Suprapubic skin (tissue), 4 donors: Measurements from ENCODE around the gene NANS. TPM values are rescaled to one million over a fixed set of nuclear protein-coding genes. Genes with fewer than 3 reads are reported as not detected.
A peak's percentile ranks its signal among the peaks of the same experiment; 100 is the strongest.

ENCODE experiments used
- DNase-seq, 2 donors: peaks; one replicate each; pipeline ENCODE4 v3.0.0-alpha.2; 2019; ENCODE audit warnings: low spot score in 2 of 2
- H3K27ac ChIP-seq: fragments of 200-600 bp; sonication (generic); one replicate; pipeline ENCODE4 v1.5.1; 2019
- H3K27me3 ChIP-seq: fragments of 200-600 bp; sonication (generic); one replicate; pipeline ENCODE4 v1.5.1; 2019
- H3K36me3 ChIP-seq: fragments of 200-600 bp; sonication (generic); one replicate; pipeline ENCODE4 v1.5.1; 2019
- H3K4me1 ChIP-seq: fragments of 200-600 bp; sonication (generic); one replicate; pipeline ENCODE4 v1.5.1; 2019
- H3K4me3 ChIP-seq: fragments of 200-600 bp; sonication (generic); one replicate; pipeline ENCODE4 v1.5.1; 2019; ENCODE audit warnings: mild to moderate bottlenecking
- H3K9me3 ChIP-seq: fragments of 200-600 bp; sonication (generic); one replicate; pipeline ENCODE4 v1.5.1; 2019
- EP300 ChIP-seq: sonication (generic); formaldehyde crosslinking; IDR thresholded peaks from one replicate; pipeline ENCODE4 v1.6.1; 2017; ENCODE audit warnings: antibody characterized with exemption
- POLR2A ChIP-seq, 2 donors: fragments of 450-650 bp; IDR thresholded peaks; one replicate each; pipeline ENCODE4 v1.6.1; 2017; ENCODE audit warnings: antibody characterized with exemption in 2 of 2, mild to moderate bottlenecking in 2 of 2, moderate library complexity in 2 of 2
- POLR2AphosphoS5 ChIP-seq, 3 donors: sonication (generic); formaldehyde crosslinking; IDR thresholded peaks; one replicate each; pipeline ENCODE4 v1.6.1; 2017; ENCODE audit warnings: antibody characterized with exemption in 3 of 3
- WGBS: methylation state at CpG from one replicate; pipeline ENCODE4 v1.1.5; 2018; 5-methylcytosine and 5-hydroxymethylcytosine counted together
- total RNA-seq, 4 donors: library from RNA; depleted of rRNA; stranded (reverse); fragments of >200 nt; gene quantifications; one replicate each; pipeline ENCODE4 v1.1.0, GENCODE V29; 2016
- TF ChIP-seq, protein P1 (sequence below), 2 donors: fragments of 200-600 bp in 1 of 2; fragments of 450-650 bp in 1 of 2; sonication (generic) in 1 of 2; IDR thresholded peaks; one replicate each; pipeline ENCODE4 v1.5.1; 2016 to 2019; ENCODE audit warnings: antibody characterized with exemption in 2 of 2, mild to moderate bottlenecking in 1 of 2, moderate library complexity in 1 of 2

Gene NANS
- total RNA-seq, 4 donors from 2014 or later = 35.0 to 49.6 (median 45.2) TPM

DNA sequence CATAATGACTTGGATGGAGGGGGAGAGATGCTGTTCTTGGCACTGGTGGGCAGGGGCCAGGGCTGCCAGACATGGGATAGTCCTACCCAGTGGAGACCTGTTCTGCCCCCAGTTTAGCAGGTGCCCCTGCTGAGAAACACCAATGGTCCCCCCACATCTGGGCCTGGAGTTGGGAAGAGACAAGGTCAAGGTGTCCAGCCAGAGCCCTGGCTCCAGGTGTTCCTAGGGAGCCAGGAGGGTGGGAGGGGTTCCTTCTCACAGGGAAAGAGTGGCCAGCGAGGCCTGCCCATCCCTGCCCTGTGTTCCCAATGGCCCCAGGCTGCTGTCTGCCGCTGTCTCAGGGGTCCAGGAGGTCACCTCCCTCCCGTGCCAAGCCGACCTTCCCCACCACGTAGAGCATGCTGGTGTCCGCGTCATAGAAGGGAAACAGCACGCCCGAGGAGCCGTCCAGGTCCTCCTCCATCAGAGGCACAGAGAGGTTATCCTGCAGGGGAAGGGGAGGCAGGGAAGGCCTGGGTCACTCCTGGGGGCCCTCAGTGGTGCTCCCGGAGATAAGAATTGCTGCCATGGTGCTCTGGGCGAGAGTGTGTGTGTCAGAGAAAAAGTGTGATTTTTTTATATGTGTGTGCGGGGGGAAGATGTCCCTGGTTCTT is 74.2 kb downstream of the NANS start:
- TF ChIP-seq POLR2A (IDR thresholded peaks at IDR 0.05) (no peak), POLR2AphosphoS5 (IDR thresholded peaks at IDR 0.05) (no peak), EP300 (no peak)
- TF ChIP-seq, protein P1, sequence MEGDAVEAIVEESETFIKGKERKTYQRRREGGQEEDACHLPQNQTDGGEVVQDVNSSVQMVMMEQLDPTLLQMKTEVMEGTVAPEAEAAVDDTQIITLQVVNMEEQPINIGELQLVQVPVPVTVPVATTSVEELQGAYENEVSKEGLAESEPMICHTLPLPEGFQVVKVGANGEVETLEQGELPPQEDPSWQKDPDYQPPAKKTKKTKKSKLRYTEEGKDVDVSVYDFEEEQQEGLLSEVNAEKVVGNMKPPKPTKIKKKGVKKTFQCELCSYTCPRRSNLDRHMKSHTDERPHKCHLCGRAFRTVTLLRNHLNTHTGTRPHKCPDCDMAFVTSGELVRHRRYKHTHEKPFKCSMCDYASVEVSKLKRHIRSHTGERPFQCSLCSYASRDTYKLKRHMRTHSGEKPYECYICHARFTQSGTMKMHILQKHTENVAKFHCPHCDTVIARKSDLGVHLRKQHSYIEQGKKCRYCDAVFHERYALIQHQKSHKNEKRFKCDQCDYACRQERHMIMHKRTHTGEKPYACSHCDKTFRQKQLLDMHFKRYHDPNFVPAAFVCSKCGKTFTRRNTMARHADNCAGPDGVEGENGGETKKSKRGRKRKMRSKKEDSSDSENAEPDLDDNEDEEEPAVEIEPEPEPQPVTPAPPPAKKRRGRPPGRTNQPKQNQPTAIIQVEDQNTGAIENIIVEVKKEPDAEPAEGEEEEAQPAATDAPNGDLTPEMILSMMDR (IDR thresholded peaks at IDR 0.05) = no peak
- Histone ChIP-seq H3K4me3 (no peak overlapping the region), H3K36me3 (peaks cover 23% of the 10 kb centered on the region), H3K27me3 (no peaks in the 10 kb centered on the region), H3K4me1 (no peaks in the 10 kb centered on the region), H3K27ac (no peak overlapping the region), H3K9me3 (no peaks in the 10 kb centered on the region)
- DNase-seq = peak in 1 of 2 donors; percentile 77
- 93% methylated on average over 12 of the region's 13 CpGs for WGBS

DNA sequence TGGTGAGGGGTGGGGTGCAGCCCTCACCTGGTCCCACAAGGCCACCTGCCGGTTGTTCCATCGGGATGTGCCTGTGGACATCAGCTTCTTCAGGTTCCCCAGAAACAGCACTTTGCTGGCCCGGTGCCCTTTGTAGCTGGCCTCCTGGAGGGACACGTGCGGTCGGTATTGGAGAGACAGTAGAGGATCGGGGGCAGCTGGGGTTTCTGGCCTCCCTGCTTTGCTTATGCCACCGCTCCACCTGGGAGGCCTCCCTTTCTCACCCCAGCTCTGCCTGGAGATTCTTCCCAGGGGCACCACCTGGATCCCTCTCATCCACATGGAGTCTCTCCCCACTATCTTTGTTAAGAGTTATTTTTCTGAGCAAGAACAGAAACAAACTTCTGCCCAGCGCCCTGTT is 75.6 kb downstream of the NANS start:
- Histone ChIP-seq H3K4me1 (no peaks in the 10 kb centered on the region), H3K36me3 (peaks cover 21% of the 10 kb centered on the region), H3K9me3 (no peaks in the 10 kb centered on the region), H3K27ac (no peak overlapping the region), H3K27me3 (no peaks in the 10 kb centered on the region), H3K4me3 (no peak overlapping the region)
- peak in 1 of 2 donors; percentile 75 for DNase-seq
- no peak for TF ChIP-seq POLR2AphosphoS5 (IDR thresholded peaks at IDR 0.05)
- TF ChIP-seq, protein P1 (IDR thresholded peaks at IDR 0.05) = no peak
- TF ChIP-seq POLR2A (IDR thresholded peaks at IDR 0.05) = no peak
- WGBS = 88% methylated on average over 6 of the region's 9 CpGs

Other genes with a start within 250 kb of the NANS start
- gene FOXE1, start 203.5 kb upstream of the NANS start, total RNA-seq = 1 to 10 TPM in 3 of 4 donors, under 1 TPM in 1; 0.48 to 3.9 (median 2.0) TPM
- gene TRMO, start 134.2 kb upstream of the NANS start, total RNA-seq = 10 to 100 TPM; 19.3 to 47.2 (median 31.7) TPM
- gene HEMGN, start 118.6 kb upstream of the NANS start, total RNA-seq = not detected
- 10 to 100 TPM; 34.8 to 71.6 (median 59.1) TPM for gene ANP32B, start 73.4 kb upstream of the NANS start, total RNA-seq
- 10 to 100 TPM; 15.8 to 22.9 (median 20.0) TPM for gene TRIM14, start 62.5 kb downstream of the NANS start, total RNA-seq
- 10 to 100 TPM; 17.5 to 25.0 (median 19.9) TPM for gene CORO2A, start 135.9 kb downstream of the NANS start, total RNA-seq
- 10 to 100 TPM; 42.4 to 57.4 (median 49.0) TPM for gene TBC1D2, start 198.9 kb downstream of the NANS start, total RNA-seq